ENCODE data around the gene NEK4. TPM values are rescaled to one million over a fixed set of nuclear protein-coding genes. Genes with fewer than 3 reads are reported as not detected.

NEK4 gene
- total RNA-seq, 1 experiment from 2014 or later, result 36.2 TPM

GRCh38 chr3:52786330-52787215, 15.8 kb upstream of the NEK4 start:
- no peak for ATAC-seq
- ChIA-PET CTCF (no interaction called here), RAD21 (ENCODE audit: low non-redundant PET in 1 of 2, low total read pairs in 2 of 2, uncharacterized antibody in 2 of 2, unreplicated experiment in 2 of 2) (no interaction called here), POLR2A (no interaction called here)
- Histone ChIP-seq H3K9me3 (ENCODE audit: control insufficient read depth in 1 of 2, insufficient read depth in 1 of 2, low read depth in 1 of 2, low read length in 2 of 2) (no peaks in the 10 kb centered on the region), H3K9ac (ENCODE audit: low read length) (no peak overlapping the region), H3K27ac (ENCODE audit: low read depth, low read length) (no peak overlapping the region), H3K4me2 (ENCODE audit: low read length) (no peak overlapping the region), H3K4me3 (replicated peaks in 1 of 2; ENCODE audit: low read depth in 1 of 2, low read length in 2 of 2) (no peak overlapping the region), H4K20me1 (ENCODE audit: insufficient read depth) (no peaks in the 10 kb centered on the region), H2AFZ (ENCODE audit: low read depth, low read length, poor library complexity, severe bottlenecking) (no peak overlapping the region), H3K27me3 (ENCODE audit: insufficient read depth, low read length) (peaks cover 19% of the 10 kb centered on the region), H3K9me2 (ENCODE audit: insufficient read depth) (no peaks in the 10 kb centered on the region), H3K36me3 (ENCODE audit: control insufficient read depth in 1 of 2, insufficient read depth in 2 of 2, low read length in 2 of 2) (no peaks in the 10 kb centered on the region), H3K79me2 (ENCODE audit: insufficient read depth, low read length) (no peaks in the 10 kb centered on the region), H3K4me1 (ENCODE audit: control insufficient read depth in 1 of 2, insufficient read depth in 2 of 2, low read length in 2 of 2) (no peaks in the 10 kb centered on the region)
- TF ChIP-seq POLR2A (IDR thresholded peaks at IDR 0.05; ENCODE audit: borderline replicate concordance, extremely low read depth, insufficient read depth, insufficient read length) (no peak), EZH2phosphoT487 (IDR thresholded peaks at IDR 0.05; ENCODE audit: borderline replicate concordance) (no peak), ZNF274 (IDR thresholded peaks at IDR 0.05; ENCODE audit: low read depth, low read length) (no peak), SRF (IDR thresholded peaks at IDR 0.05; ENCODE audit: low read depth) (no peak), CBX3 (IDR thresholded peaks at IDR 0.05; ENCODE audit: low read depth) (no peak), SP1 (IDR thresholded peaks at IDR 0.05; ENCODE audit: low read depth) (no peak), SIN3A (IDR thresholded peaks at IDR 0.05; ENCODE audit: low read depth) (no peak), YY1 (IDR thresholded peaks at IDR 0.05; ENCODE audit: extremely low read depth, insufficient replicate concordance, low read depth, low read length) (no peak), ZBTB33 (IDR thresholded peaks at IDR 0.05; ENCODE audit: extremely low read depth, insufficient replicate concordance, low read length) (no peak), JUND (IDR thresholded peaks at IDR 0.05) (no peak), CEBPB (IDR thresholded peaks at IDR 0.05; ENCODE audit: low read depth) (no peak), EZH2 (IDR thresholded peaks at IDR 0.05) (no peak), POLR2AphosphoS5 (IDR thresholded peaks at IDR 0.05; ENCODE audit: low read depth, low read length) (no peak), RAD21 (IDR thresholded peaks at IDR 0.05; ENCODE audit: low read depth) (no peak), FOSL1 (IDR thresholded peaks at IDR 0.05; ENCODE audit: low read depth) (no peak), TCF7L2 (IDR thresholded peaks at IDR 0.05; ENCODE audit: borderline replicate concordance, extremely low read depth, insufficient read depth, insufficient read length) (no peak)
- TF ChIP-seq, protein P1, sequence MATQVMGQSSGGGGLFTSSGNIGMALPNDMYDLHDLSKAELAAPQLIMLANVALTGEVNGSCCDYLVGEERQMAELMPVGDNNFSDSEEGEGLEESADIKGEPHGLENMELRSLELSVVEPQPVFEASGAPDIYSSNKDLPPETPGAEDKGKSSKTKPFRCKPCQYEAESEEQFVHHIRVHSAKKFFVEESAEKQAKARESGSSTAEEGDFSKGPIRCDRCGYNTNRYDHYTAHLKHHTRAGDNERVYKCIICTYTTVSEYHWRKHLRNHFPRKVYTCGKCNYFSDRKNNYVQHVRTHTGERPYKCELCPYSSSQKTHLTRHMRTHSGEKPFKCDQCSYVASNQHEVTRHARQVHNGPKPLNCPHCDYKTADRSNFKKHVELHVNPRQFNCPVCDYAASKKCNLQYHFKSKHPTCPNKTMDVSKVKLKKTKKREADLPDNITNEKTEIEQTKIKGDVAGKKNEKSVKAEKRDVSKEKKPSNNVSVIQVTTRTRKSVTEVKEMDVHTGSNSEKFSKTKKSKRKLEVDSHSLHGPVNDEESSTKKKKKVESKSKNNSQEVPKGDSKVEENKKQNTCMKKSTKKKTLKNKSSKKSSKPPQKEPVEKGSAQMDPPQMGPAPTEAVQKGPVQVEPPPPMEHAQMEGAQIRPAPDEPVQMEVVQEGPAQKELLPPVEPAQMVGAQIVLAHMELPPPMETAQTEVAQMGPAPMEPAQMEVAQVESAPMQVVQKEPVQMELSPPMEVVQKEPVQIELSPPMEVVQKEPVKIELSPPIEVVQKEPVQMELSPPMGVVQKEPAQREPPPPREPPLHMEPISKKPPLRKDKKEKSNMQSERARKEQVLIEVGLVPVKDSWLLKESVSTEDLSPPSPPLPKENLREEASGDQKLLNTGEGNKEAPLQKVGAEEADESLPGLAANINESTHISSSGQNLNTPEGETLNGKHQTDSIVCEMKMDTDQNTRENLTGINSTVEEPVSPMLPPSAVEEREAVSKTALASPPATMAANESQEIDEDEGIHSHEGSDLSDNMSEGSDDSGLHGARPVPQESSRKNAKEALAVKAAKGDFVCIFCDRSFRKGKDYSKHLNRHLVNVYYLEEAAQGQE (IDR thresholded peaks at IDR 0.05; ENCODE audit: low read depth), result no peak
- TF ChIP-seq, protein P2, sequence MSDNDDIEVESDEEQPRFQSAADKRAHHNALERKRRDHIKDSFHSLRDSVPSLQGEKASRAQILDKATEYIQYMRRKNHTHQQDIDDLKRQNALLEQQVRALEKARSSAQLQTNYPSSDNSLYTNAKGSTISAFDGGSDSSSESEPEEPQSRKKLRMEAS (IDR thresholded peaks at IDR 0.05), result no peak
- TF ChIP-seq, protein P3, sequence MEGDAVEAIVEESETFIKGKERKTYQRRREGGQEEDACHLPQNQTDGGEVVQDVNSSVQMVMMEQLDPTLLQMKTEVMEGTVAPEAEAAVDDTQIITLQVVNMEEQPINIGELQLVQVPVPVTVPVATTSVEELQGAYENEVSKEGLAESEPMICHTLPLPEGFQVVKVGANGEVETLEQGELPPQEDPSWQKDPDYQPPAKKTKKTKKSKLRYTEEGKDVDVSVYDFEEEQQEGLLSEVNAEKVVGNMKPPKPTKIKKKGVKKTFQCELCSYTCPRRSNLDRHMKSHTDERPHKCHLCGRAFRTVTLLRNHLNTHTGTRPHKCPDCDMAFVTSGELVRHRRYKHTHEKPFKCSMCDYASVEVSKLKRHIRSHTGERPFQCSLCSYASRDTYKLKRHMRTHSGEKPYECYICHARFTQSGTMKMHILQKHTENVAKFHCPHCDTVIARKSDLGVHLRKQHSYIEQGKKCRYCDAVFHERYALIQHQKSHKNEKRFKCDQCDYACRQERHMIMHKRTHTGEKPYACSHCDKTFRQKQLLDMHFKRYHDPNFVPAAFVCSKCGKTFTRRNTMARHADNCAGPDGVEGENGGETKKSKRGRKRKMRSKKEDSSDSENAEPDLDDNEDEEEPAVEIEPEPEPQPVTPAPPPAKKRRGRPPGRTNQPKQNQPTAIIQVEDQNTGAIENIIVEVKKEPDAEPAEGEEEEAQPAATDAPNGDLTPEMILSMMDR (IDR thresholded peaks at IDR 0.05 in 2 of 3, conservative IDR thresholded peaks at IDR 0.05 in 1 of 3; ENCODE audit: borderline replicate concordance in 1 of 3, insufficient read depth in 1 of 3, low read depth in 2 of 3, low read length in 2 of 3), result no peak
- no TSS peak for BruUV-seq (replicated peaks)
- no peak for DNase-seq (ENCODE audit: low read depth, low spot score)
- intact Hi-C loops (cut with micrococcal nuclease), result no loop called here
